HL-60 (cell line): ENCODE data around the gene CLCNKB.
A peak's percentile ranks its signal among the peaks of the same experiment; 100 is the strongest.

Experiments used
- DNase-seq, 2 experiments: peaks; one replicate each; pipeline ENCODE4 v3.0.0-alpha.2; 2010 to 2020; ENCODE audit warnings: low read depth in 1 of 2, low spot score in 1 of 2
- H3K27ac ChIP-seq: fragments of 250-450 bp; sonication (Bioruptor Pico); replicated peaks from 2 replicates; pipeline ENCODE4 v1.5.1; 2020; ENCODE audit warnings: mild to moderate bottlenecking, moderate library complexity
- H3K27me3 ChIP-seq: fragments of 250-450 bp; sonication (Bioruptor Pico); 2 replicates; pipeline ENCODE4 v1.5.1; 2021; ENCODE audit warnings: mild to moderate bottlenecking, moderate library complexity; ENCODE audit not compliant: insufficient read depth, poor library complexity, severe bottlenecking
- H3K4me3 ChIP-seq: replicated peaks from 2 replicates; pipeline ENCODE4 v1.5.1; 2011; ENCODE audit warnings: mild to moderate bottlenecking, control low read depth, low read length; ENCODE audit not compliant: insufficient read depth
- CTCF ChIP-seq: IDR thresholded peaks from one replicate; pipeline ENCODE4 v1.5.1; 2011; ENCODE audit warnings: low read length, control low read depth, inconsistent platforms; ENCODE audit not compliant: insufficient read depth
- GABPA ChIP-seq: IDR thresholded peaks from 2 replicates; pipeline ENCODE4 v1.6.1; 2012; ENCODE audit warnings: low read depth
- POLR2AphosphoS5 ChIP-seq: IDR thresholded peaks from 2 replicates; pipeline ENCODE4 v1.6.1; 2012; ENCODE audit warnings: low read depth
- REST ChIP-seq: IDR thresholded peaks from 2 replicates; pipeline ENCODE4 v1.6.1; 2012; ENCODE audit warnings: low read depth; ENCODE audit not compliant: insufficient replicate concordance
- SPI1 ChIP-seq: IDR thresholded peaks from 2 replicates; pipeline ENCODE4 v1.6.1; 2012; ENCODE audit warnings: low read depth, mild to moderate bottlenecking, borderline replicate concordance

CLCNKB gene

GRCh38 chr1:16007671-16008341 lies 35.8 kb upstream of the CLCNKB start:
- H3K4me3 ChIP-seq = no peak overlapping the region
- H3K27me3 ChIP-seq = no peaks in the 10 kb centered on the region
- DNase-seq = no peak
- no peak overlapping the region for H3K27ac ChIP-seq
- TF ChIP-seq POLR2AphosphoS5 (no peak), REST (no peak), SPI1 (no peak), CTCF (no peak), GABPA (no peak)

GRCh38 chr1:16009030-16009460 lies 34.5 kb upstream of the CLCNKB start:
- no peak overlapping the region for H3K4me3 ChIP-seq
- peak; percentile 58 to 64 for DNase-seq
- TF ChIP-seq GABPA = no peak
- TF ChIP-seq REST = no peak
- TF ChIP-seq CTCF = peak; percentile 94
- H3K27me3 ChIP-seq = no peaks in the 10 kb centered on the region
- H3K27ac ChIP-seq = no peak overlapping the region

- no peak overlapping the region for H3K4me3 ChIP-seq
- TF ChIP-seq SPI1 (no peak), REST (no peak), POLR2AphosphoS5 (no peak), GABPA (no peak), CTCF (no peak)
- no peak overlapping the region for H3K27ac ChIP-seq
- no peak for DNase-seq
- no peaks in the 10 kb centered on the region for H3K27me3 ChIP-seq
Measured at GRCh38 chr1:16009678-16010077, 33.9 kb upstream of the CLCNKB start.
